Endothelial cell of umbilical vein (primary cell): ENCODE results near the gene PIGQ. TPM values are rescaled to one million over a fixed set of nuclear protein-coding genes. Genes with fewer than 3 reads are reported as not detected.

Experiments
- BruUV-seq: library from RNA; stranded (reverse); fragments of 400-500 nt; replicated peaks from 2 replicates; lab custom pipeline; 2021; lab: Mats Ljungman, UMichigan
- CTCF ChIA-PET: fragments of 300-600, 350-600 bp; sonication (Branson Sonifier 250); formaldehyde crosslinking; loops from one replicate; lab custom pipeline; 2021; ENCODE audit warnings: antibody characterized with exemption, inconsistent platforms; lab: Charles Lee
- POLR2A ChIA-PET: fragments of 300-600, 350-600 bp; sonication (Branson Sonifier 250); formaldehyde crosslinking; loops from one replicate; lab custom pipeline; 2021; ENCODE audit warnings: antibody characterized with exemption, inconsistent platforms; lab: Charles Lee
- DNase-seq: peaks from one replicate; pipeline ENCODE4 v3.0.0-alpha.2; 2011; ENCODE audit warnings: low read depth, low spot score
- FAIRE-seq: peaks from 2 replicates; lab custom pipeline; 2011; peaks lifted over from hg19 to GRCh38; lab: Jason Lieb, UNC
- H2AFZ ChIP-seq: 2 replicates; pipeline ENCODE4 v1.6.0; 2012; ENCODE audit warnings: low read depth, low read length, control low read depth, inconsistent platforms
- H3K27ac ChIP-seq: 2 replicates; pipeline ENCODE4 v1.5.1; 2011; ENCODE audit warnings: low read depth, mild to moderate bottlenecking, control low read depth, low read length, moderate library complexity; ENCODE audit not compliant: insufficient read depth
- H3K27me3 ChIP-seq, 2 experiments: 2 replicates each; pipeline versions ENCODE4 v1.6.0 to v1.6.1; 2011; ENCODE audit warnings: low read length in 2 of 2, mixed read lengths in 1 of 2; ENCODE audit not compliant: control insufficient read depth in 2 of 2, insufficient read depth in 2 of 2
- H3K36me3 ChIP-seq, 2 experiments: 2 replicates in 1 of 2; 3 replicates in 1 of 2; pipeline ENCODE4 v1.5.1; 2011; ENCODE audit warnings: low read length in 2 of 2, mild to moderate bottlenecking in 1 of 2, moderate library complexity in 1 of 2; ENCODE audit not compliant: control insufficient read depth in 2 of 2, insufficient read depth in 2 of 2; ENCODE audit errors: extremely low read depth in 1 of 2
- H3K4me1 ChIP-seq: 3 replicates; pipeline ENCODE4 v1.5.1; 2011; ENCODE audit warnings: mild to moderate bottlenecking, low read length; ENCODE audit not compliant: control insufficient read depth, insufficient read depth; ENCODE audit errors: extremely low read depth
- H3K4me2 ChIP-seq: 2 replicates; pipeline ENCODE4 v1.6.1; 2011; ENCODE audit warnings: low read length, control low read depth, mixed read lengths; ENCODE audit not compliant: insufficient read depth
- H3K4me3 ChIP-seq, 3 experiments: fragments of 200-600 bp in 1 of 3; sonication (generic), shearing (Covaris generic) in 1 of 3; replicated peaks in 1 of 3; 2 replicates each; pipeline ENCODE4 v1.5.1; 2011 to 2016; ENCODE audit warnings: control low read depth in 3 of 3, low read length in 3 of 3, mild to moderate bottlenecking in 2 of 3, inconsistent platforms in 1 of 3, low read depth in 1 of 3, moderate library complexity in 1 of 3; ENCODE audit not compliant: insufficient read depth in 1 of 3
- H3K79me2 ChIP-seq: 2 replicates; pipeline ENCODE4 v1.6.0; 2012; ENCODE audit warnings: low read length, inconsistent platforms; ENCODE audit not compliant: control insufficient read depth, insufficient read depth
- H3K9ac ChIP-seq: replicated peaks from 2 replicates; pipeline ENCODE3; 2011; ENCODE audit warnings: low read length, control low read depth; ENCODE audit not compliant: insufficient read depth; ENCODE audit errors: extremely low read depth
- H3K9me1 ChIP-seq: replicated peaks from 3 replicates; pipeline ENCODE4 v1.6.0; 2011; ENCODE audit warnings: mild to moderate bottlenecking, low read length; ENCODE audit not compliant: control insufficient read depth, insufficient read depth; ENCODE audit errors: extremely low read depth
- H3K9me3 ChIP-seq: replicated peaks from 2 replicates; pipeline ENCODE4 v1.5.1; 2012; ENCODE audit warnings: low read length, inconsistent platforms; ENCODE audit not compliant: control insufficient read depth, insufficient read depth
- H4K20me1 ChIP-seq: replicated peaks from 2 replicates; pipeline ENCODE3; 2011; ENCODE audit warnings: mild to moderate bottlenecking, low read length; ENCODE audit not compliant: control insufficient read depth, insufficient read depth; ENCODE audit errors: extremely low read depth
- CTCF ChIP-seq, 2 donors: IDR thresholded peaks; 1 replicate in 1 of 2; 2 replicates in 1 of 2; pipeline ENCODE4 v1.5.1; 2011; ENCODE audit warnings: low read length in 2 of 2, mild to moderate bottlenecking in 2 of 2, moderate library complexity in 2 of 2, control low read depth in 1 of 2, inconsistent platforms in 1 of 2, low read depth in 1 of 2; ENCODE audit not compliant: insufficient read depth in 1 of 2; ENCODE audit errors: extremely low read depth in 1 of 2
- EZH2 ChIP-seq: IDR thresholded peaks from 2 replicates; pipeline ENCODE4 v1.6.1; 2012; ENCODE audit warnings: borderline replicate concordance, low read depth, mild to moderate bottlenecking, moderate library complexity, low read length, inconsistent platforms; ENCODE audit not compliant: severe bottlenecking
- FOS ChIP-seq: IDR thresholded peaks from 2 replicates; pipeline ENCODE4 v1.6.1; 2011; ENCODE audit warnings: mild to moderate bottlenecking, low read length, moderate library complexity, borderline replicate concordance; ENCODE audit not compliant: insufficient read depth
- GATA2 ChIP-seq: IDR thresholded peaks from 2 replicates; pipeline ENCODE4 v1.7.0; 2011; ENCODE audit warnings: low read depth, mild to moderate bottlenecking, moderate library complexity, mixed read lengths, low read length; ENCODE audit not compliant: insufficient read length, insufficient read depth
- JUN ChIP-seq: IDR thresholded peaks from 2 replicates; pipeline ENCODE4 v1.6.1; 2011; ENCODE audit warnings: borderline replicate concordance, low read depth; ENCODE audit not compliant: insufficient read length, insufficient read depth
- MAX ChIP-seq: IDR thresholded peaks from 2 replicates; pipeline ENCODE4 v1.6.1; 2011; ENCODE audit not compliant: insufficient read depth, insufficient read length
- MYC ChIP-seq: IDR thresholded peaks from one replicate; pipeline ENCODE4 v1.6.1; 2011; ENCODE audit warnings: mild to moderate bottlenecking, low read depth, low read length
- POLR2A ChIP-seq: IDR thresholded peaks from 2 replicates; pipeline ENCODE4 v1.6.1; 2012; ENCODE audit warnings: low read depth, mild to moderate bottlenecking, control low read depth, low read length
- POLR2AphosphoS5 ChIP-seq: IDR thresholded peaks from 2 replicates; pipeline ENCODE4 v1.6.1; 2012; ENCODE audit warnings: low read depth, mild to moderate bottlenecking, control low read depth, low read length, moderate library complexity; ENCODE audit not compliant: insufficient read depth
- dilution Hi-C: fragments of 300-500 bp; cut with MboI; formaldehyde crosslinking; loops from one replicate; pipeline ENCODE4 v1.15.0; 2019; ENCODE audit warnings: low sequenced_read_pairs; ENCODE audit not compliant: extremely low pct_ligation_motif_present
- intact Hi-C: fragments of 100-400 bp; cut with micrococcal nuclease; formaldehyde crosslinking; loops from one replicate; pipeline ENCODE4 v1.10.0; 2022
- polyA plus RNA-seq, 4 experiments: library from polyadenylated mRNA; depleted of rRNA in 3 of 4; stranded (reverse) in 3 of 4; unstranded in 1 of 4; fragments of >200 nt; gene quantifications; 2 replicates each; pipeline versions ENCODE4 v1.2.1 to v1.2.3, GENCODE V29; 2011 to 2012; ENCODE audit warnings: missing spikeins in 1 of 4
- total RNA-seq: library from RNA; stranded (reverse); gene quantifications from 2 replicates; pipeline ENCODE4 v1.2.3, GENCODE V29; 2021

The PIGQ gene
- total and polyA plus RNA-seq, 2 donors (not counting 3 experiments of a cell fraction or from before 2014, with no cell fraction given): 66.9 to 67.7 TPM

- Histone ChIP-seq H3K27ac (no peak overlapping the region), H3K27me3 (no peaks in the 10 kb centered on the region), H3K9me3 (no peaks in the 10 kb centered on the region), H3K79me2 (peaks cover 6% of the 10 kb centered on the region), H3K36me3 (peaks cover 0 to 14% of the 10 kb centered on the region in 2 experiments), H3K4me2 (no peak overlapping the region), H2AFZ (no peak overlapping the region), H3K4me1 (peaks cover 6% of the 10 kb centered on the region), H3K9ac (no peak overlapping the region), H3K4me3 (no peak overlapping the region), H4K20me1 (no peaks in the 10 kb centered on the region), H3K9me1 (no peaks in the 10 kb centered on the region)
- TF ChIP-seq CTCF (IDR thresholded peaks at IDR 0.05; ENCODE audit: extremely low read depth in 1 of 2, insufficient read depth in 1 of 2, low read depth in 1 of 2, low read length in 2 of 2) (no peak), FOS (no peak), POLR2AphosphoS5 (no peak), MAX (no peak), POLR2A (no peak), EZH2 (no peak), JUN (no peak), GATA2 (no peak), MYC (no peak)
- dilution Hi-C loops: no loop called here
- ChIA-PET CTCF (no interaction called here), POLR2A (no interaction called here)
- intact Hi-C loops: no loop called here
- no peak for FAIRE-seq
- DNase-seq: no peak
- no TSS peak for BruUV-seq
These were observed 18.6 kb upstream of the PIGQ start for GRCh38 chr16:551210-551609.
